ENCODE data around the gene ALKAL2. TPM values are rescaled to one million over a fixed set of nuclear protein-coding genes. Genes with fewer than 3 reads are reported as not detected.
A peak's percentile ranks its signal among the peaks of the same experiment; 100 is the strongest.

ALKAL2 gene
- total and polyA plus RNA-seq, 2 of the 13 experiments (the other 11 are each of a cell fraction or from before 2014, with no cell fraction given) = 0.22 to 1.7 TPM

GRCh38 chr2:290090-290722 is 2.3 kb upstream of the ALKAL2 start (continued):
- peak; percentile 87 for TF ChIP-seq SMC3 (IDR thresholded peaks at IDR 0.05; ENCODE audit: low read length)
- TF ChIP-seq HOXA5 (CRISPR knock-in tag; IDR thresholded peaks at IDR 0.05) = no peak
- no peak for TF ChIP-seq MLLT10 (CRISPR knock-in tag; IDR thresholded peaks at IDR 0.05)
- TF ChIP-seq SRSF9 (IDR thresholded peaks at IDR 0.05; ENCODE audit: borderline replicate concordance, insufficient read depth, low read depth, low read length, poor library complexity, severe bottlenecking) = no peak
- TF ChIP-seq CCAR2 (optimal IDR thresholded peaks at IDR 0.05; ENCODE audit: low read depth, low read length) = no peak
- no peak for TF ChIP-seq SMARCE1 (IDR thresholded peaks at IDR 0.05; ENCODE audit: borderline replicate concordance)
- no peak for TF ChIP-seq KMT2B (CRISPR knock-in tag; IDR thresholded peaks at IDR 0.05)
- TF ChIP-seq GZF1 (CRISPR knock-in tag; IDR thresholded peaks at IDR 0.05) = no peak
- no peak for TF ChIP-seq ASH2L (IDR thresholded peaks at IDR 0.05; ENCODE audit: insufficient read length, low read depth, low read length)
- no peak for TF ChIP-seq ZSCAN20 (CRISPR knock-in tag; IDR thresholded peaks at IDR 0.05; ENCODE audit: borderline replicate concordance)
- TF ChIP-seq POLR2AphosphoS2 (IDR thresholded peaks at IDR 0.05; ENCODE audit: low read depth, low read length) = no peak
- peak; percentile 45; the same call in 1 of the 2 replicates for TF ChIP-seq SAP130 (CRISPR knock-in tag; IDR thresholded peaks at IDR 0.05; ENCODE audit: low read depth)
- 0 out of 2 replicates have a peak, but pooled peaks have one; percentile 45 for TF ChIP-seq EZH2 (conservative IDR thresholded peaks at IDR 0.05; ENCODE audit: low read depth, low read length)
- no peak for TF ChIP-seq ARID3A (IDR thresholded peaks at IDR 0.05; ENCODE audit: low read depth, low read length)
- TF ChIP-seq, protein P1, sequence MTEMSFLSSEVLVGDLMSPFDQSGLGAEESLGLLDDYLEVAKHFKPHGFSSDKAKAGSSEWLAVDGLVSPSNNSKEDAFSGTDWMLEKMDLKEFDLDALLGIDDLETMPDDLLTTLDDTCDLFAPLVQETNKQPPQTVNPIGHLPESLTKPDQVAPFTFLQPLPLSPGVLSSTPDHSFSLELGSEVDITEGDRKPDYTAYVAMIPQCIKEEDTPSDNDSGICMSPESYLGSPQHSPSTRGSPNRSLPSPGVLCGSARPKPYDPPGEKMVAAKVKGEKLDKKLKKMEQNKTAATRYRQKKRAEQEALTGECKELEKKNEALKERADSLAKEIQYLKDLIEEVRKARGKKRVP (CRISPR knock-in tag; IDR thresholded peaks at IDR 0.05) = no peak
- TF ChIP-seq YY1 (IDR thresholded peaks at IDR 0.05; ENCODE audit: insufficient read depth, insufficient replicate concordance, low read depth, low read length) = peak; percentile 44
- TF ChIP-seq ZKSCAN5 (CRISPR knock-in tag; IDR thresholded peaks at IDR 0.05) = no peak
- 0 out of 2 replicates have a peak, but pooled peaks have one; percentile 12 for TF ChIP-seq THAP11 (CRISPR knock-in tag; IDR thresholded peaks at IDR 0.05)
- 0 out of 2 replicates have a peak, but pooled peaks have one; percentile 4 for TF ChIP-seq NCOA2 (CRISPR knock-in tag; IDR thresholded peaks at IDR 0.05)
- 0 out of 2 replicates have a peak, but pooled peaks have one; percentile 6 for TF ChIP-seq NKX3-1 (CRISPR knock-in tag; IDR thresholded peaks at IDR 0.05)
- TF ChIP-seq NFKB2 (CRISPR knock-in tag; IDR thresholded peaks at IDR 0.05; ENCODE audit: borderline replicate concordance) = peak; percentile 40; the same call in 1 of the 2 replicates
- no peak for TF ChIP-seq MEIS2 (CRISPR knock-in tag; IDR thresholded peaks at IDR 0.05)
- TF ChIP-seq ZFP36L2 (CRISPR knock-in tag; IDR thresholded peaks at IDR 0.05) = no peak
- TF ChIP-seq, protein P2, sequence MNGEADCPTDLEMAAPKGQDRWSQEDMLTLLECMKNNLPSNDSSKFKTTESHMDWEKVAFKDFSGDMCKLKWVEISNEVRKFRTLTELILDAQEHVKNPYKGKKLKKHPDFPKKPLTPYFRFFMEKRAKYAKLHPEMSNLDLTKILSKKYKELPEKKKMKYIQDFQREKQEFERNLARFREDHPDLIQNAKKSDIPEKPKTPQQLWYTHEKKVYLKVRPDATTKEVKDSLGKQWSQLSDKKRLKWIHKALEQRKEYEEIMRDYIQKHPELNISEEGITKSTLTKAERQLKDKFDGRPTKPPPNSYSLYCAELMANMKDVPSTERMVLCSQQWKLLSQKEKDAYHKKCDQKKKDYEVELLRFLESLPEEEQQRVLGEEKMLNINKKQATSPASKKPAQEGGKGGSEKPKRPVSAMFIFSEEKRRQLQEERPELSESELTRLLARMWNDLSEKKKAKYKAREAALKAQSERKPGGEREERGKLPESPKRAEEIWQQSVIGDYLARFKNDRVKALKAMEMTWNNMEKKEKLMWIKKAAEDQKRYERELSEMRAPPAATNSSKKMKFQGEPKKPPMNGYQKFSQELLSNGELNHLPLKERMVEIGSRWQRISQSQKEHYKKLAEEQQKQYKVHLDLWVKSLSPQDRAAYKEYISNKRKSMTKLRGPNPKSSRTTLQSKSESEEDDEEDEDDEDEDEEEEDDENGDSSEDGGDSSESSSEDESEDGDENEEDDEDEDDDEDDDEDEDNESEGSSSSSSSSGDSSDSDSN (CRISPR knock-in tag; IDR thresholded peaks at IDR 0.05) = peak; percentile 17; the same call in 1 of the 2 replicates
- TF ChIP-seq BCL6 (CRISPR knock-in tag; IDR thresholded peaks at IDR 0.05) = peak; percentile 13; the same call in 1 of the 2 replicates
- TF ChIP-seq ZKSCAN1 (IDR thresholded peaks at IDR 0.05; ENCODE audit: low read length) = peak; percentile 14; the same call in 1 of the 2 replicates
- no peak for TF ChIP-seq ATF7-NPFF (CRISPR knock-in tag; IDR thresholded peaks at IDR 0.05; ENCODE audit: low read depth)

All from HepG2 (cell line).